ENCODE results near the gene BCAS3. TPM values are rescaled to one million over a fixed set of nuclear protein-coding genes. Genes with fewer than 3 reads are reported as not detected.
A peak's percentile ranks its signal among the peaks of the same experiment; 100 is the strongest.
"Not testable (repeated sequence)": the region's sequence is repeated elsewhere in the genome, so short reads cannot be mapped to it uniquely, and the experiment has no call there.

The BCAS3 gene
- polyA plus RNA-seq, 1 donor = 29.1 TPM

DNA sequence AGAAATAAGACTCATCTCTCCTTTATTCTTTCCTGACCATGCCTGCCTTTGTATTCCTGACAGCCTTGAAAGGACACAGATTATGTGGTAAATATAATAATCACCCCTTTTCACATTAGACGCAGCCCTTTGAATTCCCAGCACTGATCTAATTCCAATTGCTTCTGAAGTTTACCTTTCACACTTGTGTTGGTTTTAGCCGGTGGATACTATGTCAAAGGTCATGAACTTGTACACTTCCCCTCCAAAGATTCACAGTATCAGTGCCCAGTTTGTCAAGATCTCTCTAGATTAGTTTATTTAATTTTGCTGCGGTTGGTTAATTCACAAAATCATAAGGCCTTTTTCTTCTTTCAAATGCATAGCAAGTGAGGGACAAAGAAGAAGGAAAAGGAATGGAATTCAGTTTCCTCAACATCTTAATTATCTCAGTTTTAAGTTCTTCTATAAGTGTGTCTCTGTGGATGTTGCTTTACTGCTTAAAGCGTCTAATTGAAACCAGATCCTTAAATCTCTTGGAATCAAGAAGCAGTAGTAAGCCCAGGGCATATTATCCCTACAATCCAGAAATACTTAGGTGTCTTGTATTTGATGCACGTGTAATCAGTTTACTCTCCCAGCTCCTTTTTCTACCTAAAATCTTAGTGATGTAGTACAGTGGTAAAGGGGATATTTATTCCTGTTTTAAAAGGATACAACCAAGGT lies 547.7 kb downstream of the BCAS3 start:
- no peak for DNase-seq

DNA sequence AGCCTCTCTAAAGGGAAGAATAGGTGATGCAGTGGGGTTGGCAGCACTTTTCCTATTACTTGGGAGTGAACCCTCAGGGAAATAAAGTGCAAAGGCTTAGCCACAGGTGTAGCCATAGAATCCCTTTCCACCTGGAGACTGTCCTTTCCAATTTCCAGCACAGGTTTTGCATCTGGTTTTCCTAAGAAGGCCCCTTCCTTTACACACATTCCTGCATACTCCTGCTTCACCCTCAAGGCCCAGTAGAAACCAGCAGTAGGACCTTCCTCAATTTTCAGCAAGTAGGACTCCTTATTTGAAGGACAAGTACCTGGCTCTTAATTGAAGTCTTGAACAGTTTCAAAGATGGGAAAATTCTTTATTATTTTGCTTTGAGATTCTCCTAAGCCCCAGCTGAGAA lies 550.2 kb downstream of the BCAS3 start:
- no peak for DNase-seq

DNA sequence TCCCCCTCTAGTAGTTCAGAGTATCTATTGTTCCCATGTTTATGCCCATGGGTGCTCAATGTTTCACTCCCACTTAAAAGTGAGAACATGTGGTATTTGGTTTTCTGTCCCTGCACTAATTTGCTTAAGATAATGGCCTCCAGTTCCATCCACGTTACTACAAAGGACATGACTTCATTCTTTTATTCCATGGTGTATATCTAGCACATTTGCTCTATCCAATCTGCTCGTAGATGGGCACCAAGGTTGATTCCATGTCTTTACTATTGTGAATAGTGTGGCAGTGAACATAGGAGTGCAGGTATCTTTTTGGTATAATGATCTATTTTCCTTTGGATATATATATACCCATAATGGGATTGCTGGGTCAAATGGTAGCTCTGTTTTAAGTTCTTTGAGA lies 552.8 kb downstream of the BCAS3 start:
- no peak for DNase-seq

DNA sequence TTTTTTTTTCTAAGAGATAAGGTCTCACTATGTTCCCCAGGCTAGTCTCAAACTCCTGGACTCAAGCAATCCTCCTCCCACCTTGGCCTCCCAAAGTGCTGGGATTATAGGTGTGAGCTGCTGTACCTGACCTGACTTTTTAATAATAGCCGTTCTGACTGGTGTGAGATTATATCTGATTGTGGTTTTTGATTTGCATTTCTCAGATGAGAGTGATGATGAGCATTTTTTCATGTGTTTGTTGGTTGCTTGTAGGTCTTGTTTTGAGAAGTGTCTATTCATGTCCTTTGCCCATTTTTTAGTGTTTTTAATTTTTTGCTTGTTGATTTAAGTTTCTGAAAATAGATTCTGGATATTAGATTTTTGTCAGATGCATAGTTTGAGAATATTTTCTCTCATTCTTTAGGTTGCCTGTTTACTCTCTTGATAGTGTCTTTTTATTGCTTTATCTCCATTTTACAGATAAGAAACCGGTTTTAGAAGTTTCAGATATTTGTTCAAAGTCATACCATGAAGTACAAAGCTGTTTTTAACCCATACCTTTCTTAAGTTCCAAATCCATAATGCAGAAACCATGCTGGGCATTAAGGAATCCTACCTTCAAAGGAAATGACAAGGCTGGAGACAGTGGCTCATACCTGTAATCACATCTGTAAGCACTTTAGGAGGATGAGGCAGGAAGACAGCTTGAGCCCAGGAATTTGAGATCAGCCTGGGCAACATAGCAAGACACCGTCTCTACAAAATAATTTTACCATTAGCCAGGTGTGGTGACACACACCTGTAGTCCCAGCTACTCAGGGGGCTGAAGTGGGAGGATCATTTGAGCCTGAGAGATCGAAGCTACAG lies 553.5 kb downstream of the BCAS3 start:
- DNase-seq = no peak

DNA sequence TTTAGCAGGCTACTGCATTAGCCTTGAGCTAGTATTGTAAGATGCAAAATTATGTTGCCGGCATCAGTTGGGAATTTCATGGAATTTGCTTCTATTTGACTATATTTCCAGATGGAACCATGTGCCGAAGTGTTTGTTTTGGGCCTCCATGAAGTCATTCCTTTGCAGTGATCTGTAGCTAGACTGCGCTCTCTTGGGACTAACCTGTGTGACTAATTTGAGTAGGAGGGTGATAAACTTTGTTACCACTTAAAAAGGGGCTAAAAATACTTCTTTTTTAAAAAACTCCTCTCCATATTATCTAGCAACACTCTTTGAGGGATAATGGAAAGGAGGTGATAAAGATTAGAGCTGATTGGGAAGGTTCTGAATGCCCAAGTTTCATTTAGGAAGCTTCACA lies 555.2 kb downstream of the BCAS3 start:
- DNase-seq = no peak

DNA sequence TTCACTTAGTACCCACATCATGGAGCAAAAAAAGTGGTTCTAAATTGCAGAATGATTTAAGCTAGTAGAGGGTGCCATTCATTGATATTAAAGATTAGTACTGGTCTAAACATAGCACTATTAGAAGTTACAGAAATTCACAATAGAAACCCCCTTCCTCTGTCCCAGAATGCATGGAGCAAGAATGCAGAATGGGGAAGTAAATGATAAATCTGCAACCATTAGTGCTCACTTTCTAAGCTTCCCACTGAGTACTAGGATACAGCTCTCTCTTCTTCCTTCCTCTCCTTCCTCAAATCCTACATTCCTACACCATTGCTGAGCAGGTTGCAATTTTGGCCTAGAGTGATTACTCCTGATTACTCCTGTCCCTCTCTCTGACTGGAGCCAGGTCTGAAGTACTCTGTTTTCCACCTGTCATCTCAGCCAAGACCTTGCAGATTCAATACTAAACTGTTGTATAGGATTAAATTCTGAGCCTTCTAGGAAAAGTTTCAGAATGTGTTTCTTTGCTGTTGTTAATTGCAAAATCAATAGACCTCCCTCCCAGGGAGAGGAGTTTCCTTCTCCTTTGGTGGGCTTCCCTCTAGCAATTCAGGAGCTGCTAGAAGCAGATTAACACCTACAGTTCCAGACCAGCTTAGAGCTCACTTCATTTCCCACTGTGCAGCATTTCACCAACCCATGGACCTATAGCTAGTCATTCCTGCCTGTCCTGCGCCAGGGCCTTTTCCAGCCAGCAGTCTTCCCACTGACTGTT lies 556.5 kb downstream of the BCAS3 start:
- no peak for DNase-seq

DNA sequence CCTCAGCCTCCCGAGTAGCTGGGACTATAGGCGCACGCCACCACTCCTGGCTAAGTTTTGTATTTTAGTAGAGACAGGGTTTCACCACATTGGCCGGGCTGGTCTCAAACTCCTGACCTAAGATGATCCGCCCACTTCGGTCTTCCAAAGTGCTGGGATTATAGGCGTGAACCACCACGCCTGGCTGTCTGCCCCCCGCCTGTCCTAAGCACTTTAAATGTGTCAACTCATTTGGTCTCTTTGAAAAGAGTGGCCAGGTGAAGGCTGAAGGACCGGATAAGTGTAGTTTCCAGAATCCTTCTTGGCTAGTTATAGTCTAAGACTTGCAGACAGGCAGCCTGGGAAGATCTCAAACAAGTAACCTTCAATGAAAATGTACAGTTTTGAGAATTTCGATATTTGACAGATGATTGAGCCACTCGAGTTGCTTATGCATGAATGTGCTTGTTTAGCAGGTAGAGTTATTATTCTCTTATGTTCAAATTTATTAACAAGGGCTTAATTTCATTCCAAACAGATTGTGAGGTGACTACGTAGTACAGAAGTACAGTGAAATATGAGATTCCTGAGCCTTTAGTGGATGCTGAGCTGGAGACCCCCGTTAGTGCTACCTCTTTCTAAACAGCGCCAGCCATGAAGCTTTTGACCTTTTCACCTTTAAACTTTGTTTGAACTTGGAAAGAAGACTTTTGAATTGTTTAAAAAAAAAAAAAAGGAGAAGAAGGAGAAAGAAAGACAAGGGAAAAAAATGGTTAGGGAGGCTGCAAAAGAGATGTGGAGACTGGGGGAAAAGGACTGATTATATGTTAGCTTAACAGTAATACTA lies 557.6 kb downstream of the BCAS3 start:
- DNase-seq = peak; percentile 62

DNA sequence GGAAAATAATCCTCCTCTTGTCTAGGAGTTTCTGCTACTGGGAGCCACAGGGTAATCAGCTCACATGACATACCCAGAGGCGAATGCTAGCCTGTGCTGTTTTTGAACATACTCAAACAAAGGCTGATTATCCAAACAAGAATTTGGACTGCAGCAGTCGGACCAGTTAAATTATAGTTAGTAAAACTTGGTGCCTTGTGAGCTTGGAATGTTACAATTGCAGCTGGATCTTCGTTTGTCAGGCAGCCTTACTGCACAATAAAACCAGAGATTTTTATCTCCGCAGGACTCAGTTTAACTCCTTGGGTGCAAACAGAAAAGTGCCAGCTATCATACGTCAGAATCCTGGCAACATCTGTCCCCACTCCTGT lies 558.2 kb downstream of the BCAS3 start:
- no peak for DNase-seq

DNA sequence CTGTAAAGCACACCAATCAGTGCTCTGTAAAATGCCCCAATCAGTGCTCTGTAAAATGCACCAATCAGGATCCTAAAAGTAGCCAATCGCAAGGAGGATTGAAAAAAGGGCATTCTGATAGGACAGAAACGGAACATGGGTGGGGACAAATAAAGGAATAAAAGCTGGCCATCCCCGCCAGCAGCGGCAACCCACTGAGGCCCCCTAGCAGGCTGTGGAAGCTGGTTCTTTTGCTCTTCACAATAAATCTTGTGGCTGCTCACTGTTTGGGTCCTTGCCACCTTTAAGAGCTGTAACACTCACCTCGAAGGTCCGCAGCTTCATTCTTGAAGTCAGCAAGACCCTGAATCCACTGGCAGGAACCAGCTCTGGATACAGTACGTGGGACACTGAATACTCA lies 559.6 kb downstream of the BCAS3 start:
- DNase-seq = no peak

DNA sequence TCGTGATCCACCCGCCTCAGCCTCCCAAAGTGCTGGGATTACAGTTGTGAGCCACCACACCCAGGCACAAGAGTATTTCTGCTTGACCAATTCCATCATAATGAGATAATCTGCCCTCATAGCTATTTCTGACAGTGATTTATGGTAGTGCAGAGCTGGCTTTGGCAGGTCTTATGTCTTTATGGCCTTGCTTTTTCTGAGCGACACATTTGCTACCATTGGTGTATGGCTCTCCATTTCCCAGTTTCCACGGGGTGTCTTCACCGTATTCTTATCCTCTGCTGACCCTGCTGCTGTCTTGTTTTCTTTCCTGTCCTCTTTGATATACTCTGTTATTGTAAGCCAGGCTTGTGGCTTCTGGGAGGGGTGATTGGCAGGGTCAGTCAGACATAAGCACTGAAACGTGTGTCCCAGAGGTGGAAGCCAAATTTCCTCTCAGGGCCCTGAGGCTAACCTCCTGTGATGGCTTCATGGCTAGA lies 560.8 kb downstream of the BCAS3 start:
- DNase-seq = no peak

DNA sequence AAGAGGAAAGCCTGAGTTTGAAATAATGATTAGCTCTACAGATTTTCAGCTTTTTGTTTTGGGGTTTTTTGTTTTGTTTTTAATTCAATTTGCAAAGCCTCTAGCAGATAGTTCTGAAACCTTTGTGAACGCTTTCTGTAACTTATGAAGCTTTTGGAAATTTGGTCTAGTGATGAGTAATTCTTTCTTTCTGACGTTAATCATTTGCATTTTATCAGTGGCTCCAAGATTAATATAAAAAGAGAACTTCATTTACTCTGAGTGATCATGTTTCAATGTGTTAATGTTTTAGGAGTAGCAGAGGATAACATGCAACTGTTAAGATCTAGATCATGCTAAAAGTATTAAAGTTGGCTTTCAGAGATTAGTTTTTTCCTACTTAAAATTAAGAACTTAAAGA lies 561.7 kb downstream of the BCAS3 start:
- no peak for DNase-seq

DNA sequence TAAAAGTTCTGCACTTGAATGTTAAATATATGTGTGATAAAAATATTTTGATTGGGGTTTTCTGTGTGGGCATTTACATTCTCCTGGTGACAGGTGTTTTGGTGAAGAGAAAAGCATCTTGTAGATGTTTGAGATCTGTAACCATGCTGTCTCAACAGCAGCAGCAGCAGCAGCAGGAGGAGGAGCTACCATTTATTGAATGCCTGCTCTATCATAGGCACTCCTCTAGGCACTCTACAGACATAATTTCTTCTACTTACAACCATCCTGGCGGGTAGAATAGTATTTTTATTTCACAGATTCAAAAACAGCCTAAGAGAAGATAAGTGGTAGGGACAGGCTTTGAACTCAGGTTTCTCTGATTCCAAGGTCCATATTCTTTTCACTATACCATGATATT lies 562.3 kb downstream of the BCAS3 start:
- DNase-seq = no peak

DNA sequence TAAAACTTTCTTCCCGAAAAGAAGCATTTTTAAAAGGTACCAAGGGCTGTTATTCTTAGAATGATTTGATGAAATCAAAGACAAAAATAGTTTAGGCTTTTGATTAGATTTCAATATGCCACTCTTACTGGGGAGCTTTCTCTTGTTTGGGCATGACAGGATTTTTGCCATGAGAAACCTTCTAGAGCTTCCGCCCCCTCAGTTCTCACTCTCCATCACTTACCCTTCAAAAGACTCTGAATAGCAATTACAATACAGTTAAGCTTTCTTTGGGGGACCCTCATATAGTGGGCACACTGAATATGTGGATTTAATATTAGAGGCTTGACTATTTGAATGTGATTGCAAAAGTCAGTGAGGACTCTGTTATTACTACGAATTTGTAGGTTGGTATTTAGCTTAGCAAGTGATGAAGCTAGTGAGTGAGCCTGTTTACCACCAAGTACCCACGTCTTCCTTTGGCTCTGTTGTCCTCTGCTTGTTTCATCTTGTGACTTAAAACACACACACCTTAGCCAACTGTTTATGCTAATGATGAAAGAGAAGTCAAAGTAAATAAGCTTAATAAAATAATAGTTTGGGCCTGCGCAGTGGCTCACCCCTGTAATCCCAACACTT lies 563.3 kb downstream of the BCAS3 start:
- no peak for DNase-seq

DNA sequence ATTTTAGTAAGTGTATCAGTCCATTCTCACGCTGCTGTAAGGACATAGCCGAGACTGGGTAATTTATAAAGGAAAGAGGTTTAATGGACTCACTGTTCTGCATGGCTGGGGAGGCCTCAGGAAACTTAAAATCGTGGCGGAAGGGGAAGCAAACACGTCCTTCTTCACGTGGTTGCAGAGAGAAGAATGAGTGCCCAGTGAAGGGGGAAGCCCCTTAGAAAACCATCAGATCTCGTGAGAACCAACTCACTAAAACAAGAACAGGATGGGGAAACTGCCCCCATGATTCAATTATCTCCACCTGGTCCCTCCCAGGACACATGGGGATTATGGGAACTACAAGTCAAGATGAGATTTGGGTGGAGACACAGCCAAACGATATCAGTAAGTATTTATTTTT lies 567.3 kb downstream of the BCAS3 start:
- DNase-seq = not testable (repeated sequence)

DNA sequence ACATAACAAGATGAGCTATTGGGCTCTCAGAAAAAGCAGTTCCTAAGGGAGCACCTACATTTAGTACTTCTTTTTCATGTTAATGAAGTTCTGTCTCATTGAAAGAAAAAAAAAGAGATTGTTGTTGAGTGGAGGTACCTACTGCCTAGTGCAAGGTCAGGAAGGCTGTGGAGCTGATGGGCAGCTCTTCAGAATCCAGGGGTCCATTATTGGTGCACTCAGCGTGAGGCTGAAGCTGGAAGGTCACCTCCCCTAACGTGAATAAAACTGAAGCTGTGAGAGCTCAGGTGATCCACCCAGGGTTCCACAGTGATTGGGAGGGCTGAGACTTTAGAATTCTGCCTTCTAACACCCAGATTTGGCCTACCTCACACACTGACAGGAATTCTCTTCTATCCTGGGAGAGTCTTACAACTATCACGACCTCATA lies 568.1 kb downstream of the BCAS3 start:
- no peak for DNase-seq

DNA sequence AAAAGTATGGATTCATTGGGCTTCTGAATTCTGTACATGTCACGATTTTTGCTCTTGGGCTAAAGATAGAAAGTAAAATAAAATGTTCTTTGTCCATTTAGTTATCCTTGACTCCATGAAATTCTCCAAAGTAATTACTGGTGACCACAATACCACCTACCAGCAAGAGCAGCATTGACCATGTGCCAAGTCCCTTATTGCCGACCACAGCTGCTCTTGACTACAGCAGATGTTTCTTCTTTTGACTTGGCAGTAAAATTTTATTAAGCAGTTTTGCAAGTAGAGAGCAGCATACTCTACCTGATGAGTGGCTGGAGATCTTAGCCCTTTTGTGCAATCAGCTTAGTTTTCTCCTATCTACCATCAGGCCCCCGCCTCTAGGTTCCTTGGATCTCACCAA lies 569.8 kb downstream of the BCAS3 start:
- DNase-seq = no peak

DNA sequence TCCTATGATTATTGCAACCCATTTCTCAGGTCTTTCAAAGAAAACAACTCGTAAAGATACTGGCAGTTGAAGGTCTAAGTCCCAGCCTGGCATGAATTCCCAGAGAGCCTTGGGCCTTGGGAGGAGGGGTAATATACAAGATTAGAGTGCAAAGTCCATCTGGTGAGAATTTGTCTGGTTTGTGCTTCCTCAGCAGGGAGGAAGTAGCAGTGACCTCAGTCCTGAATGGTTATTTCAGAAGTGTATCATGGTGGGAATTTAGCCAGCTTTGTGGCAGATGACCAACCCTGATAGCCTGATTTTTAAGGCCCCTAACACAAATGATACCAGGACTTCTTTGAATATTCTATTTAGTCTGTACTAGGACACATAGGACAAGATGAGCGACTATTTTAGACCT lies 570.7 kb downstream of the BCAS3 start:
- DNase-seq = no peak

DNA sequence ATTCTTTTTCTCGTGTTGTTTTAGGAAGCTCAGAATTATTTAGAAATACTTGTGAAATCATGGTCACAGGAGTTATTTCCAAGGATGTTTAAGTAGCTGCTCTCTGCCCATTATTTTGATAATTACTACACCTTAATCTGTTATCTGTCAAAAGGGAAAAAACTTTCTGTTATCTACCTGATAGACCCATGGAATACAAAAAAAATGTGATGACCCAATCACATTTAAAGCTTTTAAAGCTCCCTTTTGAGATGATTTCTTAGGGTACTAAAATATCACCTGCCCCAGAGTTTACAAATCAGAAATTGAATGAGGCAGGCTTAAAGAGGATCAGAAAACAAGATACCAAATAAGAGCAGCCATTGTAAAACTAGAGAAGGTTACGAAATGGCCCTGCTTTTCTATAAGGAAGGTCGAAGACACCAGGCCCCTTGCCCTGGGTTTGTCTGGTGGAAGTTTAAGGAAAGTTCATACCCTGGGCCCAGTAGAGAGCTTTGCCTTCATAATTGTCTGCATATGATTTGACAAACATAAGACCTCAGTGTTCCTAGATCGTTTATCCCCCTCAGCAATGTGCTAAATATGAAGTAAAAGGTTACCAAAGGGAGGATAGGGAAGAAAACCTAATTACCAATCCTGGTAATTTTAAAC lies 572.1 kb downstream of the BCAS3 start:
- DNase-seq = no peak

DNA sequence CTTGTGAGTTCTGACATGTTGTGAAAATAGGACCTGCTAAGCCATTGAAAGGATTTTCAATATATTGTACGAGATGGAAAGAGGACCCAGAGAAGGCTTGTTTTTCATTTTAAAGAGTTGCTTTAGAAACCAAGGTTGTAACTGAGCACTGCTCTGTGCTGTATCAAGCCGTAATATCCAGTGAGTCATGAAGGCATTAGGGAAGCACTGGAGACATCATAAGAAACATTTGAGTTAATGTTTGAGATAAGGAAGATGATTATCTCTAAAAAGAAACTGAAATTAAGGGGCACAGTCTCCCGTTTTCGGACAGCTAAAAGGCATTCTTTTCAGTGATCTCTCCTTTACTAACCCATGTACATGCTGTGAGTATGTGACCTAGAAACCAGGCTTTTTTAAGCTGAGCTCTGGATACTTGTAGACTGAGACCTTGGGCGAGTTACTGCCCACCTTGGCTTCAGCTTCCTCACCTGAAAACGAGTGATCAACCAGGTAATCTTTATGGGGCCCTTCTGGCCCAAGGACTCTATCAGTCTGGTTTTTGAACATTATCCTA lies 572.8 kb downstream of the BCAS3 start:
- DNase-seq = no peak

All from left kidney (tissue), 2 donors.